H1 (cell line): ENCODE data around the gene DSCAM. TPM values are rescaled to one million over a fixed set of nuclear protein-coding genes. Genes with fewer than 3 reads are reported as not detected.

Experiments
- CTCF ChIA-PET: fragments of 300-600 bp; sonication (Branson Sonifier 250); formaldehyde crosslinking; loops from one replicate; lab custom pipeline; 2021; ENCODE audit not compliant: partially characterized antibody; lab: Charles Lee
- POLR2A ChIA-PET: fragments of 300-600 bp; sonication (Branson Sonifier 250); formaldehyde crosslinking; loops from one replicate; lab custom pipeline; 2021; ENCODE audit warnings: inconsistent platforms; ENCODE audit not compliant: partially characterized antibody; lab: Charles Lee
- DNase-seq, 2 experiments: peaks; one replicate each; pipeline versions ENCODE4 v3.0.0 to v3.0.0-alpha.2; 2010 to 2022; ENCODE audit warnings: low spot score in 2 of 2, low read depth in 1 of 2, mixed read lengths in 1 of 2
- FAIRE-seq: peaks from 2 replicates; lab custom pipeline; 2011; peaks lifted over from hg19 to GRCh38; lab: Jason Lieb, UNC
- H2AFZ ChIP-seq: 2 replicates; pipeline ENCODE4 v1.8.1; 2012; ENCODE audit warnings: low read length, inconsistent platforms
- H2AK5ac ChIP-seq: 2 replicates; pipeline ENCODE4 v1.6.1; 2013; ENCODE audit warnings: low read depth, low read length
- H2BK120ac ChIP-seq: replicated peaks from 2 replicates; pipeline ENCODE3; 2013; ENCODE audit warnings: low read depth, low read length, inconsistent platforms
- H2BK12ac ChIP-seq: 2 replicates; pipeline ENCODE4 v1.6.1; 2013; ENCODE audit warnings: low read depth, low read length
- H2BK15ac ChIP-seq: 2 replicates; pipeline ENCODE4 v1.6.1; 2013; ENCODE audit warnings: low read length
- H2BK20ac ChIP-seq: 2 replicates; pipeline ENCODE4 v1.6.1; 2013; ENCODE audit warnings: low read length
- H2BK5ac ChIP-seq: 2 replicates; pipeline ENCODE4 v1.6.1; 2013; ENCODE audit warnings: low read depth, low read length
- H3K14ac ChIP-seq: 2 replicates; pipeline ENCODE4 v1.6.1; 2013; ENCODE audit warnings: inconsistent platforms; ENCODE audit not compliant: insufficient read length
- H3K18ac ChIP-seq: 2 replicates; pipeline ENCODE4 v1.6.1; 2013; ENCODE audit warnings: low read length; ENCODE audit errors: extremely low read depth
- H3K23ac ChIP-seq: 2 replicates; pipeline ENCODE4 v1.6.1; 2013; ENCODE audit warnings: inconsistent platforms; ENCODE audit not compliant: insufficient read length
- H3K23me2 ChIP-seq: 2 replicates; pipeline ENCODE4 v1.6.1; 2013; ENCODE audit warnings: low read depth, low read length
- H3K27ac ChIP-seq: 2 replicates; pipeline ENCODE4 v1.6.1; 2011; ENCODE audit warnings: low read depth, low read length, inconsistent platforms
- H3K27me3 ChIP-seq, 4 experiments: replicated peaks in 1 of 4; 1 replicate in 1 of 4; 2 replicates in 3 of 4; pipeline versions ENCODE4 v1.6.1 to v1.8.1; 2011 to 2013; ENCODE audit warnings: low read length in 3 of 4, mild to moderate bottlenecking in 3 of 4, inconsistent platforms in 2 of 4, mixed read lengths in 2 of 4, moderate library complexity in 1 of 4; ENCODE audit not compliant: control insufficient read depth in 3 of 4, insufficient read depth in 3 of 4; ENCODE audit errors: extremely low read depth in 1 of 4
- H3K36me3 ChIP-seq, 4 experiments: 2 replicates each; pipeline versions ENCODE4 v1.6.1 to v1.8.1; 2011 to 2013; ENCODE audit warnings: mild to moderate bottlenecking in 4 of 4, low read length in 3 of 4, moderate library complexity in 2 of 4, control low read depth in 1 of 4, inconsistent platforms in 1 of 4; ENCODE audit not compliant: insufficient read depth in 4 of 4, control insufficient read depth in 2 of 4
- H3K4ac ChIP-seq: replicated peaks from 2 replicates; pipeline ENCODE3; 2013; ENCODE audit warnings: low read length, low read depth, mixed read lengths, inconsistent platforms; ENCODE audit not compliant: insufficient read length
- H3K4me1 ChIP-seq, 4 experiments: replicated peaks in 1 of 4; 1 replicate in 1 of 4; 2 replicates in 3 of 4; pipeline versions ENCODE4 v1.6.1 to v1.8.1; 2011 to 2013; ENCODE audit warnings: low read length in 3 of 4, inconsistent platforms in 2 of 4, mixed read lengths in 1 of 4; ENCODE audit not compliant: insufficient read depth in 4 of 4, control insufficient read depth in 3 of 4
- H3K4me2 ChIP-seq, 2 experiments: 2 replicates each; pipeline versions ENCODE4 v1.6.1 to v1.8.1; 2011 to 2013; ENCODE audit warnings: low read depth in 2 of 2, low read length in 2 of 2, control low read depth in 1 of 2, inconsistent platforms in 1 of 2, mild to moderate bottlenecking in 1 of 2; ENCODE audit not compliant: insufficient read depth in 1 of 2
- H3K4me3 ChIP-seq, 4 experiments: fragments of 200-600, 300-600 bp in 1 of 4; sonication (generic), shearing (Covaris generic), sonication (Bioruptor Twin) in 1 of 4; 2 replicates each; pipeline versions ENCODE4 v1.5.1 to v1.8.1; 2011 to 2016; ENCODE audit warnings: low read length in 4 of 4, low read depth in 3 of 4, control low read depth in 2 of 4, inconsistent platforms in 2 of 4, mild to moderate bottlenecking in 2 of 4, mixed read lengths in 1 of 4, moderate library complexity in 1 of 4; ENCODE audit not compliant: insufficient read depth in 2 of 4; ENCODE audit errors: extremely low read depth in 1 of 4
- H3K56ac ChIP-seq: replicated peaks from 2 replicates; pipeline ENCODE3; 2013; ENCODE audit warnings: low read depth, mild to moderate bottlenecking, mixed read lengths, low read length, inconsistent platforms; ENCODE audit not compliant: insufficient read length
- H3K79me1 ChIP-seq: 2 replicates; pipeline ENCODE4 v1.6.1; 2013; ENCODE audit warnings: low read depth, low read length, control low read depth
- H3K79me2 ChIP-seq, 2 experiments: 2 replicates each; pipeline versions ENCODE4 v1.6.1 to v1.8.1; 2012 to 2013; ENCODE audit warnings: low read length in 2 of 2, mild to moderate bottlenecking in 2 of 2, inconsistent platforms in 1 of 2; ENCODE audit not compliant: insufficient read depth in 2 of 2, control insufficient read depth in 1 of 2
- H3K9ac ChIP-seq, 4 experiments: replicated peaks in 1 of 4; 1 replicate in 1 of 4; 2 replicates in 3 of 4; pipeline versions ENCODE4 v1.6.1 to v1.8.1; 2011 to 2013; ENCODE audit warnings: low read depth in 3 of 4, low read length in 3 of 4, control low read depth in 2 of 4, mild to moderate bottlenecking in 2 of 4, moderate library complexity in 2 of 4, inconsistent platforms in 1 of 4; ENCODE audit errors: extremely low read depth in 1 of 4
- H3K9me3 ChIP-seq, 2 experiments: 2 replicates each; pipeline versions ENCODE4 v1.6.1 to v1.8.1; 2012 to 2013; ENCODE audit warnings: mild to moderate bottlenecking in 2 of 2, moderate library complexity in 2 of 2, control low read depth in 1 of 2, inconsistent platforms in 1 of 2, low read depth in 1 of 2, low read length in 1 of 2, mixed read lengths in 1 of 2; ENCODE audit not compliant: insufficient read depth in 2 of 2
- H4K20me1 ChIP-seq, 2 experiments: replicated peaks in 1 of 2; 2 replicates each; pipeline versions ENCODE3 to v1.8.1; 2011 to 2013; ENCODE audit warnings: inconsistent platforms in 2 of 2, low read length in 2 of 2, mild to moderate bottlenecking in 1 of 2; ENCODE audit not compliant: insufficient read depth in 2 of 2, control insufficient read depth in 1 of 2
- H4K5ac ChIP-seq: 2 replicates; pipeline ENCODE4 v1.6.1; 2013; ENCODE audit warnings: low read length, low read depth, mixed read lengths, inconsistent platforms; ENCODE audit not compliant: insufficient read length
- H4K8ac ChIP-seq: 2 replicates; pipeline ENCODE4 v1.8.0; 2013; ENCODE audit warnings: mild to moderate bottlenecking, moderate library complexity, low read length, inconsistent platforms; ENCODE audit not compliant: insufficient read depth; ENCODE audit errors: extremely low read depth
- H4K91ac ChIP-seq: replicated peaks from 2 replicates; pipeline ENCODE3; 2013; ENCODE audit warnings: low read length, mixed read lengths, inconsistent platforms; ENCODE audit not compliant: insufficient read length
- ATF2 ChIP-seq: IDR thresholded peaks from 2 replicates; pipeline ENCODE4 v1.6.1; 2012; ENCODE audit warnings: low read length, inconsistent platforms
- CBX8 ChIP-seq: fragments of 300-800, 300-1000 bp; sonication (generic); IDR thresholded peaks from 2 replicates; pipeline ENCODE4 v1.7.1; 2016; ENCODE audit warnings: low read depth, low read length, borderline replicate concordance
- CEBPB ChIP-seq: IDR thresholded peaks from 2 replicates; pipeline ENCODE4 v1.6.1; 2012; ENCODE audit warnings: low read depth, low read length
- HDAC2 ChIP-seq, 2 experiments: fragments of 300-600 bp in 1 of 2; sonication (generic) in 1 of 2; IDR thresholded peaks; 2 replicates each; pipeline ENCODE4 v1.6.1; 2011 to 2012; ENCODE audit warnings: low read depth in 2 of 2, low read length in 2 of 2, mild to moderate bottlenecking in 2 of 2, moderate library complexity in 2 of 2, borderline replicate concordance in 1 of 2, inconsistent platforms in 1 of 2
- KDM1A ChIP-seq: fragments of 200-600, 300-600 bp; sonication (generic); IDR thresholded peaks from 2 replicates; pipeline ENCODE4 v1.7.1; 2016; ENCODE audit warnings: mild to moderate bottlenecking, low read length, borderline replicate concordance
- KDM4A ChIP-seq: IDR thresholded peaks from one replicate; pipeline ENCODE4 v1.7.1; 2012; ENCODE audit warnings: low read depth, mild to moderate bottlenecking, moderate library complexity, low read length, inconsistent platforms; ENCODE audit not compliant: severe bottlenecking
- MAX ChIP-seq: IDR thresholded peaks from 2 replicates; pipeline ENCODE4 v1.6.1; 2012; ENCODE audit warnings: inconsistent platforms
- POLR2A ChIP-seq, 2 experiments: IDR thresholded peaks; 1 replicate in 1 of 2; 2 replicates in 1 of 2; pipeline ENCODE4 v1.6.1; 2011; ENCODE audit warnings: low read depth in 2 of 2, low read length in 2 of 2, mild to moderate bottlenecking in 2 of 2; ENCODE audit errors: control extremely low read depth in 1 of 2
- POU5F1 ChIP-seq: IDR thresholded peaks from 2 replicates; pipeline ENCODE4 v1.6.1; 2011; ENCODE audit warnings: low read depth, mild to moderate bottlenecking, low read length, moderate library complexity
- SIN3A ChIP-seq, 2 experiments: IDR thresholded peaks in 1 of 2; conservative IDR thresholded peaks in 1 of 2; 2 replicates each; pipeline ENCODE4 v1.6.1; 2011 to 2012; ENCODE audit warnings: low read length in 2 of 2, improper control_type of control experiment in 1 of 2, low read depth in 1 of 2, mild to moderate bottlenecking in 1 of 2
- SUZ12 ChIP-seq: fragments of 200-600 bp; sonication (generic); IDR thresholded peaks from 2 replicates; pipeline ENCODE4 v1.6.1; 2012; ENCODE audit warnings: mild to moderate bottlenecking, inconsistent platforms, low read length, moderate library complexity, mixed read lengths
- TAF7 ChIP-seq: optimal IDR thresholded peaks from 2 replicates; pipeline ENCODE3; 2011; ENCODE audit warnings: low read depth, mild to moderate bottlenecking, inconsistent platforms, low read length, moderate library complexity, borderline replicate concordance
- WGBS, 2 experiments: shearing (Covaris generic) in 1 of 2; methylation state at CpG; one replicate each; pipeline versions ENCODE4 v1.1.6 to v1.1.7; 2013 to 2015; ENCODE audit warnings: low lambda C conversion rate in 2 of 2, mixed read lengths in 2 of 2, inconsistent platforms in 1 of 2, low coverage in 1 of 2, missing lambda C conversion rate in 1 of 2; ENCODE audit not compliant: insufficient replicate concordance in 2 of 2, insufficient coverage in 1 of 2, insufficient read length in 1 of 2; ENCODE audit errors: extremely low coverage in 1 of 2, missing lambda C conversion rate in 1 of 2; 5-methylcytosine and 5-hydroxymethylcytosine counted together
- polyA plus RNA-seq, 7 experiments: library from polyadenylated mRNA; depleted of rRNA in 3 of 7; stranded (reverse) in 5 of 7; unstranded in 2 of 7; fragments of >200 nt in 5 of 7; fragments of 200-250 nt in 2 of 7; gene quantifications; 1 replicate in 5 of 7; 2 replicates in 1 of 7; 4 replicates in 1 of 7; pipeline versions ENCODE4 v1.2.1 to v1.2.3, GENCODE V29; 2011 to 2013; ENCODE audit warnings: missing spikeins in 2 of 7, mixed read lengths in 2 of 7
- total RNA-seq: library from RNA; stranded (reverse); fragmentation: NEBNext Ultra II Directional; extraction: Animal tissue kit (Norgen Biotek cat#: 25700); gene quantifications from 2 replicates; pipeline ENCODE4 v1.2.1, GENCODE V29; 2021

The DSCAM gene
- total and polyA plus RNA-seq, 2 of the 8 experiments (the other 6 are each of a cell fraction or from before 2014, with no cell fraction given) = 0.02 to 0.15 TPM

GRCh38 chr21:40613546-40614030, 233.4 kb downstream of the DSCAM start:
- ChIA-PET POLR2A (interaction anchor here (0.7 kb wide), 1 partner anchor 304 kb away, joined by 3 read pairs; no protein-coding TSS in a partner anchor), CTCF (no interaction called here)
- no peak overlapping the region for H3K18ac ChIP-seq
- no peaks in the 10 kb centered on the region for H3K9me3 ChIP-seq
- H3K79me1 ChIP-seq = no peaks in the 10 kb centered on the region
- peaks cover 0 to 1% (median under 1%) of the 10 kb centered on the region in 4 experiments; a peak in 2 of 7 replicates for H3K4me1 ChIP-seq
- H3K23me2 ChIP-seq = no peaks in the 10 kb centered on the region
- no peak overlapping the region for H3K14ac ChIP-seq
- no peak overlapping the region for H3K56ac ChIP-seq
- no peak overlapping the region for H2BK15ac ChIP-seq
- FAIRE-seq (no peak), DNase-seq (no peak)
- no peak overlapping the region for H2BK120ac ChIP-seq
- no peak overlapping the region for H2BK20ac ChIP-seq
- H2AK5ac ChIP-seq = no peak overlapping the region
- H3K27me3 ChIP-seq = no peaks in the 10 kb centered on the region
- H4K91ac ChIP-seq = no peak overlapping the region
- no peaks in the 10 kb centered on the region for H3K36me3 ChIP-seq
- WGBS, 2 experiments = 94% methylated on average over 4 of the region's 4 CpGs; no CpG with 5 or more reads in 1 of the 2 experiments
- no peak overlapping the region for H3K27ac ChIP-seq
- H2BK5ac ChIP-seq = no peak overlapping the region
- H3K4ac ChIP-seq = no peak overlapping the region
- no peak overlapping the region for H3K9ac ChIP-seq
- H2BK12ac ChIP-seq = no peak overlapping the region
- H4K20me1 ChIP-seq = no peaks in the 10 kb centered on the region
- no peak overlapping the region for H4K8ac ChIP-seq
- no peak overlapping the region for H2AFZ ChIP-seq
- no peaks in the 10 kb centered on the region for H3K79me2 ChIP-seq
- H3K4me2 ChIP-seq = no peak overlapping the region
- H3K4me3 ChIP-seq = no peak overlapping the region
- no peak overlapping the region for H3K23ac ChIP-seq
- no peak overlapping the region for H4K5ac ChIP-seq
- TF ChIP-seq KDM4A (no peak), CEBPB (no peak), TAF7 (no peak), HDAC2 (IDR thresholded peaks at IDR 0.05; ENCODE audit: borderline replicate concordance in 1 of 2, low read depth in 2 of 2, low read length in 2 of 2) (no peak), POLR2A (IDR thresholded peaks at IDR 0.05; ENCODE audit: control extremely low read depth in 1 of 2, low read depth in 2 of 2, low read length in 2 of 2) (no peak), CBX8 (no peak), KDM1A (no peak), MAX (no peak), POU5F1 (no peak), ATF2 (no peak), SUZ12 (no peak), SIN3A (conservative IDR thresholded peaks at IDR 0.05 in 1 of 2, IDR thresholded peaks at IDR 0.05 in 1 of 2; ENCODE audit: low read depth in 1 of 2, low read length in 2 of 2) (no peak)
